GM18519 (cell line): Measurements from ENCODE around the gene ATM.
"Not testable (repeated sequence)": the region's sequence is repeated elsewhere in the genome, so short reads cannot be mapped to it uniquely, and the experiment has no call there.

Experiments used
- ATAC-seq: cut with Tn5 transposase; IDR thresholded peaks from one replicate; pipeline ENCODE4 v1.9.1; 2021; ENCODE audit warnings: mild to moderate bottlenecking, moderate library complexity; ENCODE audit not compliant: unreplicated experiment, low FRiP score

Gene ATM

DNA sequence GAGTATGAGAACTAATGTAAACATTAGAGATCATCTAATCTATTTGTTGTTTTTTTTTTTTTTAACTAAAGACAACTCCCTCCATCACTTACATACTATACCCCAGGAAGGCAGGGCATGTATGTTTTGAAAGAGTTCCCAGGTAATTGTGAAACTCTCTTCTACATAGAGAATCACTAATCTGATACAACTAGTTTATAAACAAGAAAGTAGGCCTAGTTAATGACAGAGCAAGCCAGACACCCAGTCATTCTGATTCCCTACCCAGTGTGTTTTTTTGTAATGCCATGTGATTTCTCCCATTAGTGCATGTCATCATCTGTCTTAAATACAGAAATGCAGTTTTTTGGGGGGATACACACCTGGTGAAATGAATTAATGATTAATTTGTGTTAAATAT lies 123.6 kb downstream of the ATM start:
- no peak for ATAC-seq

DNA sequence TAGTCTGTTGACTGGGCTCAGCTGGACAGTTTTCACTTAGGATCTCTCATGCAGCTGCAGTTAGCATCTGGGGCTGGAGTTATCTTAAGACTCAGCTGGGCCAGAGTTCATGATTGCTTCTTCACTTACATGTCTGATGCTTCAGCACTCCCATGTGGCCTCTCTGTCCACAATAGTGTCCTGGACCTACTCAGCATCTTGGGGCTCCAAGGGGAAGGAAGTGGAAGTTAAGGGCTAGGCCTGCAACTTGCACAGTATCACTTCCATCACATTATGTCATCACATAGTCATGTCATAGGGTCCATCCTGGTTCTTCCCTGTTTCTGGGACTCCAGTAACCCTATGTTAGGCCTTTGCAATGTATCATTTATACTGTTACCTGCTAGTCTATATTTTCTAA lies 128.6 kb downstream of the ATM start:
- no peak for ATAC-seq

DNA sequence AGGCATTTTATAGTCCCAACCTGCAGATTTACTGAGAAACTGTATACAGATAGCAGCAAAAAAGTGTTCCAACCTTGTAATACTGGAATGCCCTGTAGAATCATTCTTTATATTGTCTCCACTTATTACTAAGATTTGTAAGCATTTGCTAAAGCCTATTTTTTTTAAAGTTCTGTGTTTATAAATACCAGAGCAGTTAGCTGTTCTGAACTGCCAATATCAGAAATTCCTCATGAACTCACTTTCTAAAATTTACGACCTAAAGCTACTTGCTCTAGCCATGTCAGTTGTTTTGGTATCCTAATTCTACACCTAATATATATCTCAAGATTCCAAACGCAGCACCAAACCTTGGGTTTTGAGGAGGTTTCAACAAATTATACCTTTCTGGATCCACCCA lies 141.3 kb downstream of the ATM start:
- no peak for ATAC-seq

DNA sequence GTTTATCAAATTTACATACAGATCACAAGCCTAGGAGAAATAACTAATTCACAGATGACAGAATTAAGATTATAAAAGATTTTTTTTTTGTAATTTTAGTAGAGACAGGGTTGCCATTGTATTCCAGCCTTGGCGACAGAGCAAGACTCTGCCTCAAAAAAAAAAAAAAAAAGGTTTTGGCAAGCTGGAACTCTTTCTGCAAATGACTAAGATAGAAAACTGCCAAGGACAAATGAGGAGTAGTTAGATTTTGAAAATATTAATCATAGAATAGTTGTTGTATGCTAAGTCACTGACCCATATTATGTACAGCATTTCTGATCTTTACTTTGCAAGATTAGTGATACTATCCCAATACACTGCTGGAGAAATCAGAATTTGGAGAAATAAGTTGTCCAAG lies 145.3 kb downstream of the ATM start:
- ATAC-seq, result no peak

DNA sequence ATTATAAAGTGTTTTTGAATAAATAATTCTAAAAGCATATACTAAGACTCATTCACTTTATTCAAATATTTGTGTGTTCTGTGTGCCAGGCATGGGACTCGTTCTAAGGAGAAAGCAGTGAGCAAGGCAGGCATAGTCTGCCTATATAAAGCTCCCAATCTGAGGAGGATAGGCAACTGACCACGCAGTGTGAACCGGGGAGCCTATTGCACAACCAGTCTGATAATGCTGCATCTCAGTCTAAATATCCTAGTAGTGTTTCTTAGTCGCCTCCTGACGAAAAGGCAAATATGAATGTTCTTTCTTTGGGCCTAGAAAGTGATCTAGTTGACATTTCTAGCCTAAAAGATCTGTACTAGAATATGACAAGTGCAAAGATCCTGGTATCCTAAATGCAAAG lies 146.2 kb downstream of the ATM start:
- no peak for ATAC-seq

DNA sequence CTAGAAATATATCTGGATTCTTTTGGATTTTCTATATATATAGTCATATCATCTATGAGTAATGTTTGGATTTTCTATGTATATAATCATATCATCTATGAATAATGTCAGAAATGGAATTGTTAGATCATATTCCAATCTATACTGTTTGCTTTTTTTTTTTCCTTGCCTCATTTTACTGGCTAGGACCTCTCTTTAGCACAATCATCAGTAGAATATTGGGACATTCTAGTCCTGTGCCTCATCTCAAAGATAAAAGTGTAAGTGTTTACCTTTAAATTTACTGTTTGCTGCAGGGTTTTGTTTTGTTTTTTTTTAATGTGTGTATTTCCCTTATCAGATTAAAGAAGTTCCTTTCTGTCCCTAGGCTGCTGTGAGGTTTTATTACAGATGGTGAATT lies 147.4 kb downstream of the ATM start:
- no peak for ATAC-seq

DNA sequence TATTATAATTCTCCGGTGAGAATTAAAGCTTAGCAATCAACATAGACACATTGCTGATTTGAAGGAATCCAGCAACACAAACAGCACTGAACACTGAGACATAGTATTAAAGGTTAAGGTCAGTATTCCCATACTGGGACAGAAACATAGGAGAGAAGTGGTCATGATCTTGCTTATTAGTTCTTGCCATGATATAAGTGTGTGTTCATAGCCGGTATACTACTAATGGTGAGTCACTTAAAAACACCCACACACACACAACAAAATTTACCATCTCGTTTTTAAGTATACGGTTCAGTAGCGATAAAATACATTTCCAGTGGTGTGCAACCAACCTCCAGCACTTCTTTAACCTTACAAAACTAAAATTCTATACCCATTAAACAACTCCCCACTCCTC lies 148.1 kb downstream of the ATM start:
- no peak for ATAC-seq

DNA sequence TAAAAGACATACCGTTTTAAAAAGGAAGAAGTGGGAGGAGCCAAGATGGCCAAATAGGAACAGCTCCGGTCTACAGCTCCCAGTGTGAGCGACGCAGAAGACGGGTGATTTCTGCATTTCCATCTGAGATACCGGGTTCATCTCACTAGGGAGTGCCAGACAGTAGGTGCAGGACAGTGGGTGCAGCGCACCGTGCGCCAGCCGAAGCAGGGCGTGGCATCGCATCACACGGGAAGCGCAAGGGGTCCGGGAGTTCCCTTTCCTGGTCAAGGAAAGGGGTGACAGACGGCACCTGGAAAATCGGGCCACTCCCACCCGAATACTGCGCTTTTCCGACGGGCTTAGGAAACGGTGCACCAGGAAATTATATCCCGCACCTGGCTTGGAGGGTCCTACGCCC lies 150.6 kb downstream of the ATM start:
- not testable (repeated sequence) for ATAC-seq

DNA sequence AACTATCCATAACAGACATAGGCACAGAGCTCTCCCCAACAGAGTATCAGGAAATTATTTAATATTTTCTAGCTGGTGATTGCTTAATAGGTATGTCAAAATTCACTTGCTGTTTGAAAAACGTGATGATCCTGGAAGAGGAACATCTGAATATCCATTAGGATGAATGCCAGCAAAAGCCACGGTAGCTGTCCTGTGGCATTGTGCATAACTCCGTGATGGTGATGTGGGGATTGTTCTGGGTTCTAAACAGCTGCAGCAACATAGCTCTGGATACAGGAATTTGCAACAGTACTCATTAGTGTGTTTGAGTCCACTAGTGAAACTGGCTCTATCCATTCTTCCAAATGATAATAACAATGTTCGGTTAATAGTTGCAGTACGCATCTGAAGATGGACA lies 165.7 kb downstream of the ATM start:
- ATAC-seq, result no peak

DNA sequence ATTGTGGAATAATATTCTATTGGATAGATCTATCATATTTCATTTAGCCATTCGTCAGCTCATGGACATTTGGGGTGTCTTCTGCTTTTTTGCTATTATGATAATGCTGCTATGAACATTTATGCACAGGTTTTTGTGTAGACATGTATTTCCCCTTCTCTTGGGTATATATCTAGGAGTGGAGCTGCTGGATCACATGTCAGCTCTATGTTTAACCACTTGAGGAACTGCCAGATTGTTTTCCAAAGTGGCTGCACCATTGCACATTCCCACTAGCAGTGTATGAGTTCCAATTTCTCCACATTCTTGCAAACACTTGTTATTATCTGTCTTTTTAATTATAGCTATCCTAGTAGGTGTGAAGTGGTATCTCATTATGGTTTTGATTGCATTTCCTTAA lies 169.5 kb downstream of the ATM start:
- ATAC-seq, result no peak

DNA sequence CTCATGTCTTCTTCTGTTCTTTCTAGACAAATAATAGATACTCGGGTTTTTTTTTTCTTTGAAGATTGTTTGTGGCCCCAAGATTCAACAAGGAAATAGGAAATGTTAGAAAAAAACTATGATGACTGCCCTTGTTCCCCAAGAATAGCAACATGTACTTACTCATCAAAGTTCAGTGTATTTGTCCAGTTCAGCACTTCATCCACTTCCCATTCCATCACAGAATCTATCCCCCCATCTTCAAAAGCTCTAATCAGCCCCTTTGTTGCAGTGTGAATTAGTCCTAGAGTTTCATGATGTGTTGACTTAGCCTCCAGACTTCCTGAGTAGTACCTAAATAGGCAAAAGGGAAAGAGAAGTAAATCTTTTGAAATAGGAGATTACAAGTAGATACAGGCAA lies 170.2 kb downstream of the ATM start:
- no peak for ATAC-seq

DNA sequence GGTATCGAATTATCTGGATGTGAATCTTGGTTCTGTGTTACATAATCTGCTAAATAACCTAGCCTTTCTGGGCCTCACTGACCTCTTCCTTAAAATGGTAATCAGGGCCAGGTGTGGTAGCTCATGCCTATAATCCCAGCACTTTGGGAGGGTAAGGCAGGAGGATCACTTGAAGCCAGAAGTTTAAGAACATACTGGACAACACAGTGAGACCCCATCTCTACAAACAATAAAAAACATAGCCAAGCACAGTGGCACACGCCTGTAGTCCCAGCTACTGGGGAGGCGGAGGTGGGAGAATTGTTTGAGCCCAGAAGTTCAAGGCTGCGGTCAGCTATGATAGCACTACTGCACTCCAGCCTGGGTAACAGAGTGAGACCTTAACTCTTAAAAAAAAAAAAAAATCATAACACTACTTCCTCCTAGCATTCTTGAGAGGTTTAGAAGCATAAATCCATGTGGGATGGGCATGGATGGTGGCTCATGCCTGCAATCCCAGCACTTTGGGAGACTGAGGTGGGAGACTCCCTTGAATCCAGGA lies 171.9 kb downstream of the ATM start:
- no peak for ATAC-seq

DNA sequence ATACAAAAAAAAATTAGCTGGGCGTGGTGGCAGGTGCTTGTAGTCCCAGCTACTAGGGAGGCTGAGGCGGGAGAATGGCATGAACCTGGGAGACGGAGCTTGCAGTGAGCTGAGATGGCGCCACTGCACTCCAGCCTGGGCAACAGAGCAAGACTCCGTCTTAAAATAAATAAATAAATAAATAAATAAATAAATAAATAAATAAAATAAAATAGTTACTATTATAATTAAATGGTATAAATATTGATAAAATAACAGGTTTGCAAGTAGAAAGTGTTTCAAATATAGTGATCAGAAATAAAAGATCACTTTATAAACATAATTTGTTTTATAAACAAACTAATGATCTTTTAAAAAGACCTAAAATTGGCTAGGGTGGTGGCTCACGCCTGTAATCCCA lies 173.8 kb downstream of the ATM start:
- ATAC-seq, result not testable (repeated sequence)

DNA sequence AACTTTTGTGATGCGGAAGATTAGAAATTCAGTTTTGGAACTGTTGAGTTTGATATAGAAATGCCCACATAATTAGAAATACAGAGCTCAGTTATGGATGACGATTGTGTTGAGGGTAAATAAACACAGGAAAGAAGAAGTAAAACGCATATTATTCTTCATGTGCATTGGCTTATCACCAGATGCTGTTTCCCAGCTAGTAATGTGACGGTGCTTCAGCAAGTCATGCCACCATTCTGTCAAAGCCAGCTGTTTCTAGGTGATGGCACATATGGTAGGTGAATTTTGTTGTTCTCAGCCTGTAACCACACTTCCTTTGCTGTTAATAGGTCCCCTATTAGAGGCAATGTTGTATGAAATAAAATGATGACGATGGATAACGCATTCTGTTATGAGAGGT lies 175.6 kb downstream of the ATM start:
- no peak for ATAC-seq

DNA sequence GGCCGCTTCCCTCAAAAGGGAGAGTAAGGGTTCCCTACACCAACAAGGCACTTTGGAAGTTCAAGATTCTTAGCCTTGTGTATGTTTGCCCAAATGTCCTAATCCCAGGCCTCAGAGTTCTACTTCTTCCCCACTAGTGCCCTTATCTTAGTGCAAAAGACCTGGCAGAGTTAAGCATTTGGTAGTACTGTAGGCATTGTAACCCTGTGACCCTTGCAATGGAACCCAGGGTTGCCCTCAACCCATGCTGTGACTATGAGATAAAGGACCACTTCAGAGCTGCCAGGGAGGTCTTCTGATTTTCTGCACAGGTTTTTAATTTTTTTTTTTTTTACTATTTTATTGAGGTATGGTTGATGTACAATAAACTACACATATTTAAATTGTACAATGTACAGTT lies 179.4 kb downstream of the ATM start:
- no peak for ATAC-seq

DNA sequence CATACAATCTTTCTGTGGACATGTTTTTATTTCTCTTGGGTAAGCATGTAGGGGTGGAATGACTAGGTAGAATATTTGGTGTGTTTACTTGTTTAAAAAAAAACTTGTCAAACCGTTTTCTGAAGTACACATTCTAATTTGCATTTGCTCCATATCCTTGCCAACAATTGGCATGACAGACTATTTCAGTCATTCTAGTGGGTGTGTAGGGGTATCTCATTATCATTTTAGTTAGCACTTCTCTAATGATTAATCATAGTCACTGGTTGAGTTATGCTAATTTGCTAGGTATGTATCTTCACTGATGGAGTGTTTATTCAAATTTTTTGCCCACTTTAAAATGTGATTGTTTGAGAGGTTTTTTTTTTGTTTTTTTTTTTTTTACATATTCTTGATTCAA lies 180.2 kb downstream of the ATM start:
- no peak for ATAC-seq

DNA sequence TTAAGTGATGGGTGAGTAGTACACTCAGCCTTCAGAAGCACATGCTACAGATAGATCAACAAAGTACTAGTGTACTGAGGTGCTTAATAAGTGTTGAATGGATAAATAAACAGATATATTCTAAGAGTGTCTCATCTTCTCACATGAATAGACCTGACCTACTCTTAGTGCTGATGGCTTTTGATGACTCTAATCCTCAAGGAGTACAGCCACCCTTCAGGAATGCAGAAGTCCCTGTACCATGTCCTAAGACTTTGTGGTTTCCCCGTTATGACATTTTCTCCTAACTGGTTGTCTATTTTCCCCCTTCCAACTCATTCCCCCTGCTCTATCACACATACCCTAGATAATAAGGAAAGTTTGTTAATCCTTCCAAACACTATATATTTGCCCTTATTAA lies 182.8 kb downstream of the ATM start:
- no peak for ATAC-seq

DNA sequence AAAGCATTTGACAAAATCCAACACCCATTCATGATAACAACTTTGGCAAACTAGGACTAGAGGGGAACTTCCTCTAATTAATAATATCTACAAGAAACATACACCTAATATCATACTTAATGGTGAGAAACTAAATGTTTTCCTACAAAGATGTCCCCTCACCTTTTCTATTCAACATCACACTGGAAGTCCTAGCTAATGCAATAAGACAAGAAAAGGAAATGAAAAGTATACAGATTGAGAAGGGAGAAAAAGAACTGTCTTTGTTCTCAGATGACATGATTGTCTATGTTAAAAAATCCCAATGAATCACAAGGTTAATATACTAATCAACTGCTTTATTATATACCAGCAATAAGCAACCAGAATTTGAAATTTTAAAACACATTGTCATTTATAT lies 192.1 kb downstream of the ATM start:
- no peak for ATAC-seq

DNA sequence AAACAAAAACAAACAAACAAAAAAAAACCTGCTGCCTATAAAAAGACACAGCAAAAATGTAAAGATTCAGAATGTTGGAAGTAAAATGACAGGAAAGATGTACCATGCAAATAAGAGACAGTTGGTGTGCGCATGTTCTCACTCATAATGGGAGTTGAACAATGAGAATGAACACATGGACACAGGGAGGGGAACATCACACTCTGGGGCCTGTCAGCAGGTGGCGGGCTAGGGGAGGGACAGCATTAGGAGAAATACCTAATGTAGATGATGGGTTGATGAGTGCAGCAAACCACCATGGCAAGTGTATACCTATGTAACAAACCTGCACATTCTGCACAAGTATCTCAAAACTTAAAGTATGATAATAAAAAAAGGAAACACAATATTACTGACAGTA lies 194.7 kb downstream of the ATM start:
- not testable (repeated sequence) for ATAC-seq
